NCI-H1092 treated with DMSO at 0.1 percent for 48 hours (cell line): ENCODE data around the gene TSEN54.

Experiments
- DNase-seq: peaks from one replicate; lab custom pipeline; 2025; lab: John Stamatoyannopoulos, UW

TSEN54 gene

DNA sequence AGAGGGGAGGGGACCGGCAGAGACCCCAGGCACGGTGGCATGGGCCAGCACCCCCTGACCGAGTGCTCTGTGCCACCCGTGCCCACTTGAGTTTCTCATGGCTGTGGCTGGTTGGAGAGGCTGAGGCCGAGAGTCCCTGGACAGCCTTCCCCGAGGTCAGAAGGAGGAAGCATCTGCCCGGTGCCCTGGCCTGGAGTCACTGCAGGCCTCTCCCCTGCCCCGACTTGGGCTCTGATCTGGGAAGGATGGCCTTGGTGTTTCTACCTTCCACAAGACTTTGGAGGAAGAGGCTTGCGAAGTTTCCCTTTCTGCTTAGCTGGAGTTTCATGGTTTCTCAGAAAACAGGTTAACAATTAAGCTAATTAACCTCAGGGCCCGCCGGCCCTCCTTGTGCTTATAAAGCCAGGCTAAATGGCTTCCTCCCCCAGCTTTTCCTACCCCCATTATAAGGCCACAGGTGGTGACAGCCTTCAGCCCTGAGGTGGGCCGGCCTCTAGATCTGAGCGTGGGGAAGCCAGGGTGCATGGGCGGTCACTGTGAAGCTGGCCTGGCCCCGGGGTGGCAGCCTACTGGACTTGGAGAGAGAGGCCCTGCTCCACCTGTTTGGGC, 26.5 kb downstream of the TSEN54 start:
- no peak for DNase-seq

DNA sequence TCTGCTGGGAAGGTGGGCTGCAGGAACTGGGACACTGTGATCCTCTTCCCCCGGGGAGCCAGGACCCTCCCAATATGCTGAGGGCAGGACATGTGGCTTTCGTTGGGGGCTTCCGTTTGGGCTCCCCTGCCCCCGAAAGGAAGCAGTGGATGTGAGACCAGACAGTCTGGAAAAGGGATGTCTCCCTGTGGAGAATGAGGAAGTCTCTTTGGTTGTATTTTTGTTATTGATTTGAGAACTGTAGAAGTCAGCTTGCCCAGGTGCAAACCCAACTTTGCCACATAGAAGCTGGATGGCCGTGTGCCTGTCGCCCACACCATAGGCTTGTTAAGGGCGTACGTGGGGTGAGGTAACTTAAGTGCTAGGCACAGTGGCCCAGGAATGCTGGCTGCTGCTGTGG, 27.9 kb downstream of the TSEN54 start:
- no peak for DNase-seq

DNA sequence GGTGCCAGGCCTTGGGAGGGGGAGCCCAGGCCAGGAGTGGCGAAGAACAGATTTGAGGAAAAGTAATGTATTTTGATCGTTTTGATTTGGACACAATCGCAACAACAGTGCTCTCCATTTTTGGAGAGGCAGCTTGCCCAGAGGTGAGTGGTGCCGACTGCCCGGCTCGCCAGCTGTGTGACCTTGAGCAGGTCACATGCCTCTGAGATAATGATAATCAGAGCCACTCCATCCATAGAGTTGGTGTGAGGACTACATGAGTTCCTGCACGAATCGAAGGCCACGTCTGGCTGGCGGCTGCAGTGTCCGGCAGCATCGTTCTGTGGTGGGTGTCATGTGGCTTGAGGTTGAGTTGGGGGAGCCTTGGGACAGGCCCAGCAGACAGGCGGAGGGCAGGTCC, 29.9 kb downstream of the TSEN54 start:
- DNase-seq, result no peak

DNA sequence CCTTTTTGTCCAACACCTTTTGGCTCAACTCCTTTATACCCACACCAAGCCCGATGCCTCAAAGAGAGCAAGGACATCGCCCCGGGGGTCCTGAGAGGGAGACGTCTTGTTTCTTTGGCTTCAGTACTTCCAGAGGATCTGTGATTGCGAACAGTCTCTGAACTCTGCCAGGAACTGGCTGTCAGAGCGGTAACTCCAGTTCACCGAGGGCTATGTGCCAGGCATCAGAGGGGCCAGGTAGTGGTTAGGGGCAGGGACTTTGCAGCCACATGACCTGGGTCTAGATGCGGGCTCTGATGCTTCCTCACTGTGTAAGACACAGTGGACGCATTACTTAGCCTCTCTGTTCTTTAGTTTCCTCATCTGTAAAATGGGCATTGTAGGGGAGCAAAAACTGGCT, 30.8 kb downstream of the TSEN54 start:
- DNase-seq, result no peak

DNA sequence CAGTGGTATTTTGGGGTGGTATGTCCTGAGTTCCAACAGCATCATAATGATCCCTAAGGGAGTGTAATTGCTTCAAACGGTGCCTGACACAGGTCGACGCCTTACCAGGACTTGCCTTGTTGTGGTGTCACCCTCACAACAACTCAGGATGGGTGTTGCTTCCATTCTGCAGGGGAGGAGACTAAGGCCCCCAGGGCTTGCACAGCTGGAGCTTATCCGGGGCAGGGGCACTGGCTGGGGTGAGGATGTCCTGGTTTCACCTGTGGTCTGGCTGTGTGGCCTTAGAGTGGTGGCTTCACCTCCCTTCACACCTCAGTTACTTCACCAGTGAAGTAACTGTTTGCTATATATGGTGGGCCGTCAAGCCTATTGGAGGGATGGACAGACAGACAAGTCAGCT, 32.5 kb downstream of the TSEN54 start:
- DNase-seq, result no peak

DNA sequence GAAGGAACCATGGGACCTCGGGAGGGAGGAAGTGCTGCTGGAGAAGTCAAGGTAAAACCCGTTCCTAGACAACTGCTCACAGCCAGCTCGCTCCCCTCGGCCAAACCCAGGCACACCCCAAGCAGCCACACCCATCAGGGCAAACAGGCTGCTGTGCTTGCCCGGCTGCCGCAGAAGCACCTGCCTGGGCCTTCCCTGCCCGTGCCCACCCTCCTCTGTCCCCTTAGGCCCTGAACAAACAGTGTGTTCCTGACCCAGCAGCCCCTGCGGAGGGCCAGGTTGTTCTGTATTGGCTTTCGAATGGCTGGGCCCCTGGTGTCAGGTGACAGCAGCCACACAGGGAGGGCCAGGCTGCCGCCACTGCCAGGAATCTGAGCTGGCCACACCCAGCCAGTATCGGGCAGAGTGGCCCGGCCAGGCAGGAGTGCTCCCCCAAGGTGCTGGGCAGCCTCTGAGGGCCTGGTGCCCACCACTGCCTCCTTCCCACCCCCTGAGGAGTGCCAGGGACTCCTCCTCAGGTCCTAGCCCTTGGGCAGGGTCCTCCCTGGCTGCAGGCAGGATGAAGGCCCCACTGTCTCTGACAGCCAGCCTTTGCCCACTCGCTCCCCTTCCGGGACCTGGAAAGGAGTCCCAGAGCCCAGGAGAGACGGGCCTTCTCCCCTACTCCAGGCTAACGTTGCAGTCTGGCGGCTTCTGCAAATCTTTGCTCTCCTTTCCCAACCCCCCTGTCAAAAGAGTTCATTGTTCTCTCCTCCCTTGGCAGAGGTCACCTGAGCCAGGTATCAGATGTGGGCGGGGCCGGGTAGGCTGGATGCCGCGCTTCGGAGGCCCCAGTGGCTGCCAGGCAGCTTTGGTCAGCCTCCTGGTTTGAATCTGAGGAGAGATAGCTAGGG, 33.2 kb downstream of the TSEN54 start:
- peak; percentile 26 for DNase-seq

DNA sequence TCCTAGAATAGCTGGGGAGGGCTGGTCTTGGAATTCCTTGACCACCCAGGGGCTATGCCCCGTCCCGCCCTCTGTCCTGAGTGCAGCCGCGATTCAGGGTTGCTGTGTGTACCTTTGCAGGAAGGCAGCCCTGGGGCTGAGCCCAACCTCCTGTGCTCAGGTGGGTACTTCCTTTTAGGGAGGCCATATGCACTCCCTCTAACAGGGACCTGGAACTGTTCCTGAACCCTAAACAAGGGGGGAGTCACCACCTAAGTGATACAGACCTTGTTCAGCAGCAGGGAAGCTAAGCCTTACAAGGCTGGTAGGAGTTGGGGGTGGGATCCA, 33.8 kb downstream of the TSEN54 start:
- DNase-seq, result no peak

DNA sequence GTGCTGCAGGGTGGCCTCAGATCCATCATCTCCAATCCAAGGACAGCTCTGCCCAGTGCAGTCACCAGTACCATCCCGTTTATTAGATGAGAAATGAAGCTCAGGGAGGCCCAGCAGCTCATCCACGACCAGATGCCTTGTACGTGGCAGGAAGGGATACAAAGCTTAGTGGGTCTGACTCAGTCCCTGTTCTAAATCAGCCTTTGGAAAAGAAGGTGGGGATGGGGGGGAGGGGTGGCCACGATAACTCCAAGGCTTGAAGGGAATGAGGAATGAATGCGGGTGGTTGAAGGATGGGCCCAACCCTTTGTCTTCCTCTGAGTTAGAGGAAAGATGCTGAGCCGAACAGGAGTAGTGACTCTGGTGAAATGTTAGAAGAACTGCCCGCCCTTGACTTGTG, 34.9 kb downstream of the TSEN54 start:
- no peak for DNase-seq

DNA sequence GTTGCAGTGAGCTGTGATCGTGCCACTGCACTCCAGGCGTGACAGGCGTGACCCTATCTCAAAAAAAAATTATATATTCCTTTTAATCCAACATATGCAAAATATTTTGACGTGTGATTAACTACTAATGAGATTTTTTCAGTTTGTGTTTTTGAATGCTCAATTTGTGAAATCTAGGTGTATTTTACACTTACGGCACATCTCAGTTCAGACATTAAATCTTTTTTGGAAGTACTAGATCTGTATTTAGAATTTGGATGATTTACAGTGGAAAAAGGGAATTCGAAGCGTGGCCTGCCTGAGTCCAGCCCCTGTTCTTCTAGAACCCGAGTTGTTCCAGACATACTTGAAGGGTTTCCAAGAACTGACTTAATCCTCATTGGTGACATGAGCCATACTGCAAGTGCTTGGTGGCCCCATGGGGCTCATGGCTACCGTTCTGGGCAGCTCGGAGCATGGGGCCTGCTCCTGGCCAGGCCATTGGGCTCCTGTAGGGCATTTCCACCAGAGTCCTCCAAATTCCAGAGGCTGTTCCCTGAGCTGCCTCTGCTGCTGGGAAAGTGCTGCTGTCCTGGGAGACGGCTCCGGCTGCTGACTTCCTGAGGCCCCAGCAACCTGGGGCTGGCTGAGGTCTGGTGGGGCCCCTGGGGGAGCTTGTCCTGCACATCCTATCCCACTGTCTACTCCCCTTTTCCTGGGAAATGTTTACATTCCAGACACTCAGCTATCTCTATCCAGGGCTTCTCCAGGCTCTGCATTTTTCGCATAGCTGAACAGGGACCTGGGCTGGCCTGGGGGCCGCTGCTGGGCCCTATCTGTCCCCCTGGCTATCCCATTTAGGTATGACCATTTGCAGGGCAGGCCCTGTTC, 36.3 kb downstream of the TSEN54 start:
- no peak for DNase-seq

DNA sequence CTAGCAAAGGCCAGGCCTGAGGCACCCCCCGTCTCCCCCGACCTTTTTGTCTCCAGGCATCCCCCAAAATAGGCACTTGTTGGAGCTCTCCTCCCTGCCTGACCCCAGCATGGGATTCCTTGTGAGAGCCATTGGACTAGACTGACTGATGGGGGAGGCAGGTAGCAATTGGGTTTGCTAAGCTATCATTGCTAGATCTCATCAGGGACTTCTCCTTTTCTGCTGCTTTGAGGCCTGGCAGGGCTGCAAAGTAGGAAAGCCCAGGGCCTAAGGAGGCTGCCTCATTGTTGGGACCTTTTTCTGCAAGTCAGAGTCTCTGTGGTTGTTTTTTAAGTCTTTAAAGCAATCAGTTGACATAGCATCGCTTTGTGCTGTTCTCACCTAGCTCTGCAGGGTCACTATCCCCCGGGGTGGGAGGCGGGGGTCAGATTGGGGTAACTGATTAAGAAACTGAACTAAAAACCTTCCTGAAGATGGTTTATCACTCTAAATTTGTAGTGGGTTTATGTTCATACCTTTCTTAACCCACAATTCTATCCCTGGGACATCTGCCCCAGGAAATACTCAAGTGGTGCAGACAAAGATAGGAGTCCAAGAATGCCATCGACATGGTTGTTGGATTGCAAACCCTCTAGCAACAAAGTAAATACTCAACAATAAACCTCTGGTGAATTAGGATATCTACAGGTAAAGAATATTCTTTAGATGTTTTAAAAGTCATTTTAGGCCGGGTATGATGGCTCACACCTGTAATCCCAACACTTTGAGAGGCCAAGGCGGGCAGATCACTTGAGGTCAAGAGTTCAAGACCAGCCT, 37.2 kb downstream of the TSEN54 start:
- DNase-seq, result no peak

DNA sequence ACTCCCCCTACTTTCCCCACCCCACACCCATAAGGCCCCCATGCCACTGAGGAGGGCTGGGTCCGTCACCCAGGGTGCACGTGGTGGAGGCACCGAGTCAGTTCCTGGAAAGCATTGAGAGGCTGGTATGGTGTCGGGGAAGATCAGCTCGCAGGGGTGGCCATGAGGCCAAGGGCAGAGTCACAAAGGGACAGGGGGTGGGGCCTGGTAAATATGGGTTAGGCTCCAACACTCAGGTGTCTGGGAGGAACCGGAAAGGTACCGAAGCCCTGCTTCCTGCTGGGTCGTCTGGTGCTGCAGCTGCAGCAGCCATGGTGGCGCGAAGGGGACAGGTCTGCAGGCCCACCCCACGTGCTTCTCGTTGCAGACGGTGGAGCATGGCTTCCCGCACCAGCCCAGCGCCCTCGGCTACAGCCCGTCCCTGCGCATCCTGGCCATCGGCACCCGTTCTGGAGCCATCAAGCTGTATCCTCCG, 39.4 kb downstream of the TSEN54 start:
- no peak for DNase-seq

DNA sequence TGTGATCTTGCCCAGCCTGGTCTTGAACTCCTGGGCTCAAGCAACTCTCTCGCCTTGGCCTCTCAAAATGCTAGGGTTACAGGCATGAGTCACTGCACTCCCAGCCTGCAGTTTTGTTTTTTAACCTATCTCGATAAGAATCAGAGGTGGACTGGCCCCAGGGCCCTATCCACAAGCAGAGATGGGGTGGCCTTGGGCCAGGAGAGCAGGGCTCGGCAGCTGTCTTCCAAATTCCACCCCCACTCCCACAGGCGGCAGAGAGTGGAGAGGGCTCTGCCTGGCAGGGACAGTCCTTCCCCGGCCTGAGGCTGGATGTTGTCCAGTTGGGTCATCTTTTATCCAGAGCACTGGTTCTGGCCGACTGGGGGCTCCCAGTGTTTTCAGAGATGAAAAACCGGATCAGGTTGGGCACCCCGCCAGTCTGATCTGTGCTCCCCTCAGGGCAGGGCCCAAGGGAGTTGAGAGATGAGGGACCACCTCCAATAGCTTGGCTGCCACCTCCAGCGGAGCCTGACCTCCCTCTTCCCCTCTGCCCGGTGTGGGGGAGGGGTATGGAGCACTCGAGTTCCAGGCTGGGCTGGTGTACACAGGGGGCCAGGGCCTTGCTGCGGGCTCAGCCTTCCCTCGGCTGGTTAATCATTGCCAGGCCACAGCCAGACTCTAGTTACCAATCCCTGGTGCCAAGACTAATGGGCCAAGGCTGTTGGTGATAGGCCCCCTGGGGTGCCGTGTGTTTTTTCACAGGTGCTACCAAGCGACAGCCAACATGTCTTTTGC, 40.9 kb downstream of the TSEN54 start:
- DNase-seq, result peak; percentile 83

DNA sequence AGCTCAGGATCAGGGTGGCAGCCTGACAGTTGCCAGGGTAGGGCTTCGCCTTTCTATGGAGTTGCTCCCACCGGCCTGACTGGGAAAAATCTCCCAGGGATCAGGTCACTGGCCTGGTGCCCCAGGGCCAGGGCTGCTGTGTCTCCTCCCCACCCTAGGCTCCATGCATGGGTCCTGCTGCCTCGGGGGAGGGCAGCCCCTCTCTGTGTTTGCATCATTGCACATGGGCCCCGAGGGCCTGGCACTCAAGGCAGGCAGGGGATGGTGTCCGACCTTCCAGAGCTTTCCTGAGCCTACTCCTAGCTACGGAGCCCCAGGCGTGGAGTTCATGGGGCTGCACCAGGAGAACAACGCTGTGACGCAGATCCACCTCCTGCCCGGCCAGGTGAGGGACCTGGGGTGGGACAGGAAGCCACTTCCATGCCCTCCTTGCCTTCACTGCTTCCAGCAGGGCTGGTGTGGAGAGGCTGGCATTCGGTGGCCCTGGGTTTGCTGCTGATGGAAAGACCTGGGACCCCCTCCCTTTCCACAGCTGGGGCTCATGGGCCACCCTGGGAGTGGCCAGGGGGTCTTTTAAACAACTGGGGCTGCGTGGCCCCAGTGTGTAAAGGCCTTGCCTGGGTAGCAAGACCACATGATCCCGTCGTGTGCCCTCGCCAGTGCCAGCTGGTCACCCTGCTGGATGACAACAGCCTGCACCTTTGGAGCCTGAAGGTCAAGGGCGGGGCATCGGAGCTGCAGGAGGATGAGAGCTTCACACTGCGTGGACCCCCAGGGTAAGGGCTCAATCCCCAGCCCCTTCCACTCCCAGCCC, 41.7 kb downstream of the TSEN54 start:
- DNase-seq, result no peak

DNA sequence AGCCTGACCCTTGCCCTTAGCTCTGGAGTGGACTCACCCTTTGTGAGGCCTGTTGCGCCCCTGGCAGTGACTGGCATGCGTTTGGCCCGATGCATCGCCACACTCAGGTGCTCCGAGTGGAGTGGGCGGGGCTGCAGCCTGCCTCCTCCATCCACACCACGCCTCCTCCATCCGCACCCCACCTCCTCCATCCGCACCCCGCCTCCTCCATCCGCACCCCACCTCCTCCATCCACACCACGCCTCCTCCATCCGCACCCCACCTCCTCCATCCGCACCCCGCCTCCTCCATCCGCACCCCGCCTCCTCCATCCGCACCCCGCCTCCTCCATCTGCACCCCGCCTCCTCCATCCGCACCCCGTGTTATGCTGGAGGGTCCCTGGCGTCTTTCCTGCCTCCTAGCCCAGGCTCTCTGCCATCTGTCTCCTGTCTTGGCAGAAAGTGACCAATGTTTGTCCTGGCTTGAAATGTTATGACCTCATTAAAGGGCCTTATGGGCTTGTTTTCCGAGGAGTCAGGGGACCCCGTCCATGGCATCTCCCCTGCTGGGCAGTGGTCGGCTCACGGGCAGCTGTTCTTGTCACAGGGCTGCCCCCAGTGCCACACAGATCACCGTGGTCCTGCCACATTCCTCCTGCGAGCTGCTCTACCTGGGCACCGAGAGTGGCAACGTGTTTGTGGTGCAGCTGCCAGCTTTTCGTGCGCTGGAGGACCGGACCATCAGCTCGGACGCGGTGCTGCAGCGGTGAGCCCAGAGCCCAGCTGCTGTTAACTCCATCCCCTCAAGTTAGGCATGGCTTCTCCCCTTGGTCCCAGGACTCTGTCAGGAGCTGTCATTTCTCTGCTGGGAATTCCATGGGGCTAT, 42.6 kb downstream of the TSEN54 start:
- no peak for DNase-seq

DNA sequence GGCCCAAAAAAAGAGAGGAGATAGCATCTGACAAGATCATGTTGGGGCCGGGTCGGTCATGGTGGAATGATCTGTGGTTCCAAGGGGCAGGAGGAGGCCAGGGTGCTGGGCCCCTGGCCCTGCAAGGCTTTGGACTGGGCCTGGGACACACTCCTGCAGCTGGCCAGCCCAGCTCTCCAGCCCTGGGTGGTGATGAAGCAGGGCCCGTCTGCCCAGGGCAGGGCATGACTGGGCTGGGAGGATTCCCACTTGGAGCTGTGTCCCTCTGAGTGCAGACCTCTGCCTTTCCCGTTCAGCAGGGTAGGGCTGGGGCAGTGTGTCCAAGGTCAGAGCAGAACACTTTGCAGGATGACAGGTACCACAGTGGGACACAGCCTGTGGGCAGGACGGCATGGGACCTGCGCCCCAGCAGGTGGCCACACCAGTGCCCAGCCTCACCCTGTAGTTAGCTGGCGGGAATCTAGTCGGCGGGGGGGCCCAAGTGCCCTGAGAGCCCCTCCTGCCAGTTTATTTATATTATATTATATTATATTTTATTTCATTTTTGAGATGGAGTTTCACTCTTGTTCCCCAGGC, 43.7 kb downstream of the TSEN54 start:
- DNase-seq, result no peak

DNA sequence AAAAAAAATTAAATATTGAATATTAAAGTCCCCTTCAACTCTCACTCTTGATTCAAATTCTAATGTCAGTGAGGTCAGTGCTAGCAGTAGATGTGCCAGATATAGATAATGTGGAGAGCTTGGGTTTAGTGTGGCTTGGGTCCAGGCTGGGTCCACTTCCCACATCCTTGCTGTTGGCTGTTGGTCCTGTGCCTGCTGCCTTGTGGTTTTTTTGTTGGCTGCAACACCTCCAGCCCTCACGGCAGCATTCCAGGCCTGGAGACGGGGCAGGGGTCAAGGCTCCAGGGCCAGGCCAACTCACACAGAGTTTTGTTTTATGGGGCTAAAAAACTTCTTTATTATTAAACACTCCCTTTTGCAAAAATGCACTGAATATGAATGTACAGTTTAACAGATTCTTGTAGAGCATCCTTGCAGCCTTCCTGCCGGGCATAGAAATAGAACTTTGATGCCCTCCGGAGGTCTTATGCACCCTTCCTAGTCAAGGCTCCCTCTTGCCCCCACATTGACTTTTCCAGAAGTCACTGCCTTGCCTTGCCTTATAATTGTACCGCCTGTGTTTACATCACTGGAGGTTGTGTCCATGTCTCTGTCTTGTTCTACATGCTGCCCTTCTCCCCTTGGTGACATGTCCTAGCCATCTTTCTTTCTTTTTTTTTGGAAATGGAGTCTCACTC, 45.7 kb downstream of the TSEN54 start:
- no peak for DNase-seq

DNA sequence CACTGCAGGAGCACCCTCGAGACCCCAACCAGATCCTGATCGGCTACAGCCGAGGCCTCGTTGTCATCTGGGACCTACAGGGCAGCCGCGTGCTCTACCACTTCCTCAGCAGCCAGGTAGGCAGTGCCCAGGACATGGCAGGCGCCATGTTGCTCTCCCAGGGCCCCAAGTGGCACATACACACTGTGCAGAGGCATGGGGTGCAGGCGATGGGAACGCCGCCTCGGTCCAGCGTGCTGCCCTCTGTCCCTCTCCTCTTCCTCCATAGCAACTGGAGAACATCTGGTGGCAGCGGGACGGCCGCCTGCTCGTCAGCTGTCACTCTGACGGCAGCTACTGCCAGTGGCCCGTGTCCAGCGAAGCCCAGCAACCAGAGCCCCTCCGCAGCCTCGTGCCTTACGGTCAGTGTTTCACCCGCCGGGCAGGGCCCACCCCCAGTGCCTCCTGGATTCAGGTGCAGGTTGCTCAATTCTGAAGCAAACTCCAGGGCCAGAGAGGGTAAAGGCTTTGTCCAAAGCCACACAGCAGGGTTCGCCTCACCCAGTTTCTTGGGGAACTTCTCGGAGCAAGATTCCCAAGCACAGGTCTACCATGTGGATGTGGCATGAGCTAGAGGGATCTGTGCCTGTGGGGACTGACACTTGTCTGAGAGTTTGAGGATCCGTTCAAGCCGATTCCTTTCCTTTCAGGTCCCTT, 46.9 kb downstream of the TSEN54 start:
- no peak for DNase-seq

DNA sequence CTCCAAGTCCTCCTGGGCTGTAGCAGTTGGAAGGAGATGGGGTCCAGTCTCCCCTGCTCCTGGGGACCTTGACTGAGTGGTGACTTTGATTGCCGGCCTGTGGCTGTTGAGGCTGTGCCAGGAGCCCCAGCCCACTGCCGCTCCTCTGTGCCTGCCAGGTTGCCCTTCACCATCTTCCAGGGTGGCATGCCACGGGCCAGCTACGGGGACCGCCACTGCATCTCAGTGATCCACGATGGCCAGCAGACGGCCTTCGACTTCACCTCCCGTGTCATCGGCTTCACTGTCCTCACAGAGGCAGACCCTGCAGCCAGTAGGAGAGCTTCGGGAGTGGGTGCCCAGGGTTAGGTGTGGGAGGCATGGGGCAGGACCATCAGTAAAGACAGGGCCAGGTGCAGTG, 47.9 kb downstream of the TSEN54 start:
- no peak for DNase-seq
